ENCODE results near the gene LPP.

DNA sequence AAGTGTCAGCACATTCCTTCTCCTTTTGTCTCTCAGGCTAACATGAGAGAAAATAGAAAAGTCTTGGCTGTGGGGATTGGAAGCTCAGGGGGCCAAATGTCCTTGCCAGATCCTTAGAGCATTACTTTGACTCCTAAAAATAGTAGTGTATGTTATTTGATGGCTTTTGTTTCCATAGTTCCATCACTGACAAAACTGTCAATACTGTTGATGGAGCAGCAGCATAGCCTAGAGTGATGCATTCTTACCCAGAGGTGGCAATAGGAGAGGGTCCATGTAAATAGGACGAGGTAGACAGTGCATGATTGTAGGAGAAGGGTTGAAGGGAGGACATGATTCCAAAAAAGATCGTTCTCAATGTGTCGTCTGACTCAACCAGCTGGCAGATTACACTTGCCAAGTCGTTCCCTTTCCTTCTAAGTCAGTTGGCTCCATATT, 735.1 kb downstream of the LPP start:
- TF ChIP-seq SPI1 (IDR thresholded peaks at IDR 0.05; ENCODE audit: low read depth, low read length) (no peak), POLR2AphosphoS5 (IDR thresholded peaks at IDR 0.05; ENCODE audit: low read depth, low read length) (no peak)

Data from GM12891 (cell line).